ENCODE measurements around the gene RPP25L. TPM values are rescaled to one million over a fixed set of nuclear protein-coding genes. Genes with fewer than 3 reads are reported as not detected.

The RPP25L gene
- total RNA-seq, result 10 to 100 TPM; 18.1 to 39.1 (median 26.9) TPM

GRCh38 chr9:34611811-34612787 lies at the start of gene RPP25L:
Gene RPP25L (minus strand): TSS chr9:34612097. CDS start chr9:34611296, 801 bp downstream.
- Histone ChIP-seq H3K9me3 (no peaks in the 10 kb centered on the region), H3K4me1 (no peaks in the 10 kb centered on the region), H3K27ac (peak within 1 kb of the TSS; percentile 85 to 93), H3K36me3 (no peaks in the 10 kb centered on the region), H3K4me3 (peak within 1 kb of the TSS; percentile 63 to 72), H3K27me3 (no peaks in the 10 kb centered on the region)
- intact Hi-C loops (cut with DNase I; ENCODE audit: low total_unique reads), result no loop called here
- peak; percentile 83 to 89 for DNase-seq
- peak; percentile 83 to 87 for TF ChIP-seq POLR2A (IDR thresholded peaks at IDR 0.05)
- TF ChIP-seq CTCF (IDR thresholded peaks at IDR 0.05), result peak in 2 of 4 experiments; percentile 3 to 5

GRCh38 chr9:34659592-34660253 lies 47.8 kb upstream of the RPP25L start:
- no peaks in the 10 kb centered on the region for H3K36me3 ChIP-seq
- H3K27ac ChIP-seq, result no peak overlapping the region
- DNase-seq, result no peak
- intact Hi-C loops (cut with DNase I; ENCODE audit: low total_unique reads), result no loop called here
- H3K9me3 ChIP-seq, result no peaks in the 10 kb centered on the region
- H3K4me3 ChIP-seq, result no peak overlapping the region
- peaks cover 0 to 9% of the 10 kb centered on the region in 2 donors for H3K4me1 ChIP-seq
- TF ChIP-seq POLR2A (IDR thresholded peaks at IDR 0.05) (no peak), CTCF (IDR thresholded peaks at IDR 0.05) (no peak)
- no peaks in the 10 kb centered on the region for H3K27me3 ChIP-seq

DNA sequence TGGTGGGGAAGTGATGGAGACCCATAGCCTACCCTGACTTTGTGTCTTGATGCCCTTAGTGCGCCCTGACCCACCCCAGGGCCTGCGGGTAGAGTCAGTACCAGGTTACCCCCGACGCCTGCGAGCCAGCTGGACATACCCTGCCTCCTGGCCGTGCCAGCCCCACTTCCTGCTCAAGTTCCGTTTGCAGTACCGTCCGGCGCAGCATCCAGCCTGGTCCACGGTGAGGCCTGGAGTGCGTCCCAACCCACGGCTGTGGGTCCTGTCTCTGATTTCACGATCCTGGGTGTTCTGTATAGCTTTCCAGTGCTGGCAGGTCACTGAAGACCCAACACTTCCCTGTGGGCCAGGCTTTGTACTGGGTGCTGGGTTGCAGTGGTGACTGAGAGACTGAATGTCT lies 46.6 kb upstream of the RPP25L start:
- no peaks in the 10 kb centered on the region for H3K27me3 ChIP-seq
- no peak for DNase-seq
- no peak overlapping the region for H3K4me3 ChIP-seq
- H3K36me3 ChIP-seq, result no peaks in the 10 kb centered on the region
- intact Hi-C loops (cut with DNase I; ENCODE audit: low total_unique reads), result no loop called here
- H3K27ac ChIP-seq, result no peak overlapping the region
- peaks cover 0 to 13% of the 10 kb centered on the region in 2 donors for H3K4me1 ChIP-seq
- no peaks in the 10 kb centered on the region for H3K9me3 ChIP-seq
- TF ChIP-seq CTCF (IDR thresholded peaks at IDR 0.05) (no peak), POLR2A (IDR thresholded peaks at IDR 0.05) (no peak)

- Histone ChIP-seq H3K36me3 (no peaks in the 10 kb centered on the region), H3K4me3 (no peak overlapping the region), H3K27ac (peak overlapping the region in 1 of 2 donors; percentile 40), H3K9me3 (no peaks in the 10 kb centered on the region), H3K27me3 (no peaks in the 10 kb centered on the region), H3K4me1 (peaks cover 0 to 27% of the 10 kb centered on the region in 2 donors)
- intact Hi-C loops (cut with DNase I; ENCODE audit: low total_unique reads), result no loop called here
- TF ChIP-seq POLR2A (IDR thresholded peaks at IDR 0.05) (no peak), CTCF (IDR thresholded peaks at IDR 0.05) (no peak)
- no peak for DNase-seq
These were observed 45.1 kb upstream of the RPP25L start for GRCh38 chr9:34656992-34657391.

GRCh38 chr9:34655394-34655793 lies 43.5 kb upstream of the RPP25L start:
- intact Hi-C loops (cut with DNase I; ENCODE audit: low total_unique reads), result no loop called here
- H3K9me3 ChIP-seq, result no peaks in the 10 kb centered on the region
- no peak for TF ChIP-seq POLR2A (IDR thresholded peaks at IDR 0.05)
- TF ChIP-seq CTCF (IDR thresholded peaks at IDR 0.05), result no peak
- H3K36me3 ChIP-seq, result no peaks in the 10 kb centered on the region
- H3K4me3 ChIP-seq, result no peak overlapping the region
- DNase-seq, result no peak
- peaks cover 0 to 38% of the 10 kb centered on the region in 2 donors for H3K4me1 ChIP-seq
- H3K27me3 ChIP-seq, result no peaks in the 10 kb centered on the region
- H3K27ac ChIP-seq, result peak overlapping the region; percentile 77 to 81
